ENCODE measurements around the gene MGAT4C. TPM values are rescaled to one million over a fixed set of nuclear protein-coding genes. Genes with fewer than 3 reads are reported as not detected.

Gene MGAT4C
- total and polyA plus RNA-seq, 11 donors: 0.13 to 15.5 (median 4.6) TPM

DNA sequence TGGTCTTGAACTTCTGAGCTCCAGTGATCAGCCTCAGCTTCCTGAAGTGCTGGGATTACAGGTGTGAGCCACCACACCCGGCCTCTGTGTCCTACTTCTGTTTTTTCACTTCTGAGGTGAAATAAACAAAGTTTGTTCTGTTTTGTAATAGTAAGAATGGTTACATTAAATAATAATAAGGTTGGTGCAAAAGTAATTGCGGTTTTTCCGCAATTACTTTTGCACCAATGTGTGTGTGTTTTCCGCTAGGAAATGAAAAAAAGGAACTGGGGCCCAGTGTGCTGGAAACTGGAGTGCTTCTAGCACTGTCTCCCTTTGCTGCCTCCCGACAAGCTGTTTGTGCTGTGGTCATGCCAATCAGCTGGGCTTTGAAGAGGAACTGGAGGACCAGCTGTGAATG, 241.2 kb downstream of the MGAT4C start:
- Histone ChIP-seq H3K27me3 (no peaks in the 10 kb centered on the region), H3K9me3 (no peaks in the 10 kb centered on the region), H3K4me1 (no peaks in the 10 kb centered on the region), H3K4me3 (no peak overlapping the region), H3K27ac (no peak overlapping the region), H3K36me3 (no peaks in the 10 kb centered on the region)
- no peak for ATAC-seq
- TF ChIP-seq, protein P1, sequence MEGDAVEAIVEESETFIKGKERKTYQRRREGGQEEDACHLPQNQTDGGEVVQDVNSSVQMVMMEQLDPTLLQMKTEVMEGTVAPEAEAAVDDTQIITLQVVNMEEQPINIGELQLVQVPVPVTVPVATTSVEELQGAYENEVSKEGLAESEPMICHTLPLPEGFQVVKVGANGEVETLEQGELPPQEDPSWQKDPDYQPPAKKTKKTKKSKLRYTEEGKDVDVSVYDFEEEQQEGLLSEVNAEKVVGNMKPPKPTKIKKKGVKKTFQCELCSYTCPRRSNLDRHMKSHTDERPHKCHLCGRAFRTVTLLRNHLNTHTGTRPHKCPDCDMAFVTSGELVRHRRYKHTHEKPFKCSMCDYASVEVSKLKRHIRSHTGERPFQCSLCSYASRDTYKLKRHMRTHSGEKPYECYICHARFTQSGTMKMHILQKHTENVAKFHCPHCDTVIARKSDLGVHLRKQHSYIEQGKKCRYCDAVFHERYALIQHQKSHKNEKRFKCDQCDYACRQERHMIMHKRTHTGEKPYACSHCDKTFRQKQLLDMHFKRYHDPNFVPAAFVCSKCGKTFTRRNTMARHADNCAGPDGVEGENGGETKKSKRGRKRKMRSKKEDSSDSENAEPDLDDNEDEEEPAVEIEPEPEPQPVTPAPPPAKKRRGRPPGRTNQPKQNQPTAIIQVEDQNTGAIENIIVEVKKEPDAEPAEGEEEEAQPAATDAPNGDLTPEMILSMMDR (IDR thresholded peaks at IDR 0.05): no peak
- TF ChIP-seq POLR2A (IDR thresholded peaks at IDR 0.05): no peak
- intact Hi-C loops (cut with DNase I): no loop called here
- WGBS, 4 donors: 85 to 90% (median 87%) methylated on average over 5 of the region's 5 CpGs
- no peak for DNase-seq

DNA sequence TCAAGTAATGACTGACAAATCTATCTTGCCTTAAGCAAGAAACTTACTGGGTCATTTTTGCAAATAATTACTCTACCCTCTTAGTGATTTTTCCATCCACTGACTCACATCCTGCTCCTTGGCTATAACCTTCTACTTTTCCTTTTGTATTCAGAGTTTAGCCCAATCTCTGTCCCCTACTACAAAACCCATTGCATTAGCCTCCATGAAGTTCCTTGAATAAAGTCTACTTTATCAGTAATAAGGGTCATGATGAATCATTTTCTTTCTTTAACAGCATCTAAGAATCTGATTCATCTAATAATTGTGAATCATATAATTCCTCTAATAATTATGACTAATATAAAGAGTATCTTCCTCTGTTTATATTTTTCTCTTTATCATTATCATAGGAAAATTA, 249.5 kb downstream of the MGAT4C start:
- intact Hi-C loops (cut with DNase I): no loop called here
- no peak for ATAC-seq
- no peaks in the 10 kb centered on the region for H3K27me3 ChIP-seq
- no peak for DNase-seq
- no peaks in the 10 kb centered on the region for H3K4me1 ChIP-seq
- H3K9me3 ChIP-seq: no peaks in the 10 kb centered on the region
- no peak for TF ChIP-seq POLR2A (IDR thresholded peaks at IDR 0.05)
- TF ChIP-seq, protein P1 (IDR thresholded peaks at IDR 0.05): no peak
- no peaks in the 10 kb centered on the region for H3K36me3 ChIP-seq
- H3K27ac ChIP-seq: no peak overlapping the region
- no peak overlapping the region for H3K4me3 ChIP-seq

DNA sequence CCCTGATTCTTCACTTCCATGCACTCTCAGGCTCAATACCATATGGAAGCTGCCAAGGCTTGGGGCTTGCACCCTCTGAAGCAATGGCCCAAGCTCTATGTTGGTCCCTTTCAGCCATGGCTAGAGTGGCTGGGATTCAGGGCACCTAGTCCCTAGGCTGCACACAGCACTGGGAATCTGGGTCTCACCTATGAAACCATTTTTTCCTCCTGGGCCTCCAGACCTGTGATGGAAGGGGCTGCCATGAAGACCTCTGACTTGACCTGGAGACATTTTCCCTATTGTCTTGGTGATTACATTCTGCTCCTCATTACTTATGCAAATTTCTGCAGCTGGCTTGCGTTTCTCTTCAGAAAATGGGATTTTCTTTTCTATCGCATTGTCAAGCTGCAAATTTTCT, 258.1 kb downstream of the MGAT4C start:
- ATAC-seq (no peak), DNase-seq (no peak)
- Histone ChIP-seq H3K9me3 (peaks cover 0 to 16% (median 8%) of the 10 kb centered on the region in 12 donors), H3K27me3 (no peaks in the 10 kb centered on the region), H3K36me3 (no peaks in the 10 kb centered on the region), H3K4me3 (no peak overlapping the region), H3K27ac (no peak overlapping the region), H3K4me1 (no peaks in the 10 kb centered on the region)
- 87 to 92% (median 89%) methylated on average over 2 of the region's 2 CpGs for WGBS, 4 donors
- no peak for TF ChIP-seq POLR2A (IDR thresholded peaks at IDR 0.05)
- TF ChIP-seq, protein P1 (IDR thresholded peaks at IDR 0.05): no peak
- intact Hi-C loops (cut with DNase I): no loop called here

GRCh38 chr12:85996280-85996679, 259.9 kb downstream of the MGAT4C start:
- Histone ChIP-seq H3K27ac (no peak overlapping the region), H3K27me3 (no peaks in the 10 kb centered on the region), H3K4me1 (no peaks in the 10 kb centered on the region), H3K36me3 (no peaks in the 10 kb centered on the region), H3K9me3 (peaks cover 0 to 33% (median 20%) of the 10 kb centered on the region in 12 donors), H3K4me3 (no peak overlapping the region)
- ATAC-seq: no peak
- DNase-seq: no peak
- intact Hi-C loops (cut with DNase I): no loop called here
- WGBS, 4 donors: 54 to 72% (median 59%) methylated on average over 3 of the region's 3 CpGs
- TF ChIP-seq, protein P1 (IDR thresholded peaks at IDR 0.05): no peak
- TF ChIP-seq POLR2A (IDR thresholded peaks at IDR 0.05): no peak
